HG02938 (cell line): ENCODE data around the gene SZRD1.
"Not testable (repeated sequence)": the region's sequence is repeated elsewhere in the genome, so short reads cannot be mapped to it uniquely, and the experiment has no call there.

ENCODE experiments used
- ATAC-seq: cut with Tn5 transposase; IDR thresholded peaks from one replicate; pipeline ENCODE4 v1.9.1; 2021; ENCODE audit warnings: mild to moderate bottlenecking, moderate library complexity; ENCODE audit not compliant: unreplicated experiment

SZRD1 gene, protein sequence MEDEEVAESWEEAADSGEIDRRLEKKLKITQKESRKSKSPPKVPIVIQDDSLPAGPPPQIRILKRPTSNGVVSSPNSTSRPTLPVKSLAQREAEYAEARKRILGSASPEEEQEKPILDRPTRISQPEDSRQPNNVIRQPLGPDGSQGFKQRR

DNA sequence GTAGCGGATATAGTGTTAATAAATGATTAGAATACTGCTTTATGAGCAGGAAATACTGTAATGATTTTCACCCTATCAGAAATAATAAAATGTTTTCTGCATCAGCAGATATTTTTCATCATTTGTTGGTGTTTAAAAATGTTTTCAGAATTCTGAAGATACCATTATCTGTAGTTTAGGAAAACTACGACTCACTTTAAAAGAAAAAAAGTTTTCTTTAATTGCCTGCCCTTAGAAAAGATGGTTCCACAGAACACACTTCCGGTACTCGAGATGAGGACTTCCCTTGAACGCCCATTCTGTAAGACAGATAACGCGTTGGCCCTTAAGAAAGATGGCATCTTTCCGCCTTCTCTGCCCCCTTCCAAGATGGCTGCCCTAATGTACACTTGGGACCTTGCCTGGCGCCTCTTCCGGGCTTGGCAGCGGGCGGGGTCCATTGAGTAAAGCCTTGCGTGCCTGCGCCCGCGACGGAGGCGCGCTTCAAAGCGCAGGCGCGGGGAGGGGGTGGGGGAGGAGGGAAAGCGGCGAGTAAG lies at the start of gene SZRD1:
TSS of gene SZRD1 (plus strand) at position 521 of the 536 bp plus-strand sequence. CDS start 16 bp downstream, outside the sequence.
- ATAC-seq = peak; percentile 73

DNA sequence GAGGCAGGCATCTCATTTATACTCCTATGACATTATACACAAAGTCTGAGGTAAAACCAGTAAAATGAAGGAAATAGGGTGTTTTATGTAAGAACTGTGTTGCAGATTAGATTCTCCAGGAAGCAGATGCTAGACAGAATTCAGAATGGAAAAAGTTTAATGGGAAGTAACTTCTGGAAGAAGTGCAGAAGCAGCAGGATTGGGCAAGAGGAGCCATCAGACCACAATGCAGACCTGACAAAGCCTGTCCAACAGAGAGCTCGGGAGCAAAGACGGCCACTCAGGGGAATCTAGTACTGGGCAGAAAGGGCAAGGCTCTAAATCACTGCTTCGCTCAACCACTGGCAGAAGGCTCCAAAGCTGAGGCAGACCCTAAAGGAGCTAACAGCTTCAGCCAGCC lies 48.5 kb upstream of the SZRD1 start:
- no peak for ATAC-seq

DNA sequence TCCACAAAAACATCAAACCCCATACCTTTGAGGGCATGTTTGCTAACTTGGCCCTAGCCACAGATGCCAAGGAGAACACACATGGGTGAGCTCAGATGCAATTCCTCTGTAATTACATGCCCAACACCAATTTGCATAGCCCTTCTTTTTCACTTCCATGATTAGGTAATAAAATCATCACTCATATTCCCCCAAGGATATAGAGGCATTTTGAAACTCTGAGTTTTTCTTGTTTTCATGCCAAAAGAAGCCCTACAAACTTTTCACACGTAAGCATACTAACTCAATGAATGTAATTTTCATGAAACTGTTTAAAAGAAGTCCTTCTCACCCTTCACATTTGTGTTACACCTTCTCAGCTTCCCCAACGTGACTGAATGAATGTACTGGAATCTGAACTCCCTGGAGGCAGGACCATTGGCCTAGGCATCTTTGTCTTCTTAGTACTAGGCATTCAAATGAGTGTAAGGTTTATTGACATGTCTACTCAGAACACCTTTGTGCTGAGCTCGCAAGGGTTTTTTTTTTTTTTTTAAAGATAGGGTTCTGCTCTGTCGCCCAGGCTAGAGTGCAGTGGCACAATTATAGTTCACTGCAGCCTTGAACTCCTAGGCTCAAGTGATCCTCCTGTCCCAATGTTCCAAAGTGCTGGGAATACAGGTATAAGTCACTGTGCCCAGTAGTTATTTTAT lies 45.7 kb upstream of the SZRD1 start:
- no peak for ATAC-seq

DNA sequence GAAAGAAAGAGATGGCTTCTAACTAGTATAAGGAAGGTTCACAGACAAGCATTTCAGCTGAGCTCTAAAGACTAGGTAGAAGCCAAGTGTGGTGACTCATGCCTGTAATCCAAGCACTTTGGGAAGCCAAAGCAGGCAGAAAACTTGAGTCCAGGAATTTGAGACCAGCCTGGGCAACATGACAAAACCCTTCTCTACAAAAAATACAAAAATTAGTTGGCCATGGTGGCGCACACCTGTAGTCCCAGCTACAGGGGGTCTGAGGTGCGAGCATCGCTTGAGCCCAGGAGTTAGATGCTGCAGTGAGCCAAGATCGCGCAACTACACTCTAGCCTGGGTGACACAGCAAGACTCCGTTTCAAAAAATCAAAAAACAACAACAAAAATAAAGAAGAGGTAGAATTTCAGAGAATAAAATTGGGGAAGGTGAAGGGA lies 42.6 kb upstream of the SZRD1 start:
- no peak for ATAC-seq

DNA sequence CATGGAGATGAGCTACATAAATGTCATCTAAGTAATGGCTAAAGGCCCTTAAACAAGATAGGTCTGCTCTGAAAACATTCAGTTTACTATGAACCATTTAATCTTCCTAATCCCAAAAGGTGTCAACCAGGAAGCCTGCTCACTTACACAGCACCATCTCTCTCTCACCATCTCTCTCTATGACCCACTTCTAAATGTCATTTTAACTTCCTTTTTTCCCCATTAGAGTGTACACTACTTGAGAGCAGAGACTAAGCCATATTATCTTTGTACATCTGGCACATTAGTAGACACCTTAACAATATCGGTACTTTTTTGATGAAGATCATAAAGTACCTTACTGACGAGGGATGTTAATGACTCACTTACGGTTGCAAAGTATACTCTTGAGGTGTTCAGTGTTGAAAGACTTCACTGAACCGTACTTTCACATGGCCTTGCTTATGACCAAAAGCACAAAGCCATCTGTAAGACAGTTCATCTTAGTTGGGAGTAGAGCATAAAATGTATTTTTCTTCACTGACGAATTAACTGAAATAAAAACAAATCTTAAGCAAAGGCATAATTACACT lies 40.1 kb upstream of the SZRD1 start:
- ATAC-seq = no peak

DNA sequence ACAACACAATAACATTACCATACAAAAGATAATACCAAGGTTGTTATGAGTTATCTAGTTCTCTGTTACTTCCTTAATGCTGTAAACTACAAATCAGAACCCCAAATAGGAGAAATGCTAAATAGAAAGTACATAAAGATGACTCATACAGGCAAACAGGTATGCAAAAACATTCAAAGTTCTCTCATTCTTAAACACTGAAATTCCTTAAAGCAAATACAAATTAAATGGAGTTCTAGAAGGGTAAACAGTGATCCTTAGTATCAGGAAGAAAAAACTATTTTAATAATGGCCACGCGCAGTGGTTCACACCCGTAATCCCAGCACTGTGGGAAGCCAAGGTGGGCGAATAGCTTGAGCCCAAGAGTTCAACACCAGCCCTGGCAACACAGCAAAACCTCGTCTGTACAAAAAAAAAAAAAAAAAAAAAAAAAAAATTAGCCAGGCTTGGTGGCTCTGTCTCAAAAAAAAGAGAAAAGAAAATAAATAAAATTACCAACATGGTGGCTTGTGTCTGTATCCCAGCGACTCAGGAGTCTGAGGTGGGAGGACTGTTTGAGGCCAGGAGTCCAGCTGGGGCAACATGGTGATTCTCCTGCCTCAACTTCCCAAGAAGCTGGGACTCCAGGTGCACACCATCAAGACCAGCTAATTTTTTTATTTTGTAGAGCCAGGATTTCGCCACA lies 32.2 kb upstream of the SZRD1 start:
- no peak for ATAC-seq

DNA sequence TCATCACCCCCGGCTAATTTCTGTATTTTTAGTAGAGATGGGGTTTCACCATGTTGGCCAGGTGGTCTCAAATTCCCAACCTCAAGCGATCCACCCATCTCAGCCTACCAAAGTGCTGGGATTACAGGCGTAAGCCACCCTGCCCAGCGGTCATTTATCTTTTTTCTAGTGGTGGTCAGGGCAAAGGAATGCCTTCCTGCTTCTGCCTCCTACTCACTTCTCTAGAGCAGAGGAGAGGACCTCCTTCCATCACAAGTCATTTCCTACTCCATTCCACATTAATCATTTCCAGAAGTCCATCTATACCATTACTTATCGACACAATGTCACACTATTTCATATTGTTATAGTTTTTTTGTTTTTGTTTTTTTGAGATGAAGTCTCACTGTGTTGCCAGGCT lies 28.1 kb upstream of the SZRD1 start:
- ATAC-seq = no peak

DNA sequence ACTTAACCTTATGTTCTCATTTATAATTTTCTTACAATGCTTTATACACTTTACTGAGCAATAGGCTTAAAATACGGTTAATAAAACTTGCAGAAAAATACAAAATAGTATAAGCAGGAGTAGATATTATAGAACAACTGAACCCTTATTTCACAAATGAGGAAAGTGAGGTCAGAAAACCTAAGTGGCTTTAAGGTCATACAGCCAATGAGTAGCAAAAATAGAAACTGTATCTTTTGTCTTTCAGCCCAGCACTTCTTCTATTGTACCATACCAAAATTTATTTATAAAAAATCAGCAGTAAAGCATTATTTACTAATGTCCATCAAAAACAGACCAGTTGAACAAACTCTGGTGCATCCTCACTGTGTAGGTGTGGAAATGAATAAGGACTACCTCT lies 26.4 kb upstream of the SZRD1 start:
- no peak for ATAC-seq

DNA sequence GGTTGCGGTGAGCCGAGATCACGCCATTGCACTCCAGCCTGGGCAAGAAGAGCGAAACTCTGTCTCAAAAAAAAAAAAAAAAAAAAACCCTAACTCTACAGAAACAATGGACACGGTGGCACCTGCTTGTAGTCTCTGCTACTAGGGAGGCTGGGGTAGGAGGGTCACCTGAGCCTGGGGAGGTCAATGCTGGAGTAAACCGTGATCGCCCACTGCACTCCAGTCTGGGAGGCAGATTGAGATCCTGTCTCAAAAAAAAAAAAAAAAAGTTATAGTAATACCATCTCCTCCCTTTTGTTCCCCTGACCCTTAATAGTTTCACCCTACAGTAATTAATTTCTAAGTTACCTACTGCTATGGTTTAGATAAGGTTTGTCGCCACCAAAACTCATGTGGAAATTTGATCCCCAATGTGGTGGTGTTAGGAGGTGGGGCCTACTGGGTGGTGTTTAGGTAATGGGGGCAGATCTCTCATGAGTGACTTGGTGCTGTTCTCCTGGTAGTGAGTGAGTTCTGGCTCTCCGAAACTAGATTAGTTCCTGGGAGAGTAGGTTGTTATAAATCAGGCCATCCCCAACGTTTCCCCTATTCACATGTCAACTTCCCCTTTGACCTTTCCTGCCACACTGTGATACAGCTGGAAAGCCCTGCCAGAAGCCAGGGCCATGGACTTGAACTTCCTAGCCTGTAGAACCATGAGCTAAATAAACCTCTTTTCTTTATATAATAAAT lies 24.5 kb upstream of the SZRD1 start:
- no peak for ATAC-seq

DNA sequence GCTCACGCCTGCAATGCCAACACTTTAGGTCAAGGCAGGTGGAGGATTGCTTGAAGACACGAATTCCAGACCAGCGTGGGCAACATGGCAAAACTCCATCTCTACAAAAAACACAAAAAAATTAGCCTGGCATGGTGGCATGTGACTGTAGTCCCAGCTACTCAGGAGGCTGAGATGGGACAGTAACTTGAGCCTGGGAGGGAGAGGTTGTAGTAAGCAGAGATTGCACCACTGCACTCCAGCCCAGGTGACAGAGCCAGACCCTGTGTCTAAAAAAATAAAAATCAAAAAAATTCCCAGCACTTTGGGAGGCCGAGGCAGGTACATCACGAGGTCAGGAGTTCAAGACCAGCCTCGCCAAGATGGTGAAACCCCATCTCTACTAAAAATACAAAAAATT lies 23.8 kb upstream of the SZRD1 start:
- not testable (repeated sequence) for ATAC-seq

DNA sequence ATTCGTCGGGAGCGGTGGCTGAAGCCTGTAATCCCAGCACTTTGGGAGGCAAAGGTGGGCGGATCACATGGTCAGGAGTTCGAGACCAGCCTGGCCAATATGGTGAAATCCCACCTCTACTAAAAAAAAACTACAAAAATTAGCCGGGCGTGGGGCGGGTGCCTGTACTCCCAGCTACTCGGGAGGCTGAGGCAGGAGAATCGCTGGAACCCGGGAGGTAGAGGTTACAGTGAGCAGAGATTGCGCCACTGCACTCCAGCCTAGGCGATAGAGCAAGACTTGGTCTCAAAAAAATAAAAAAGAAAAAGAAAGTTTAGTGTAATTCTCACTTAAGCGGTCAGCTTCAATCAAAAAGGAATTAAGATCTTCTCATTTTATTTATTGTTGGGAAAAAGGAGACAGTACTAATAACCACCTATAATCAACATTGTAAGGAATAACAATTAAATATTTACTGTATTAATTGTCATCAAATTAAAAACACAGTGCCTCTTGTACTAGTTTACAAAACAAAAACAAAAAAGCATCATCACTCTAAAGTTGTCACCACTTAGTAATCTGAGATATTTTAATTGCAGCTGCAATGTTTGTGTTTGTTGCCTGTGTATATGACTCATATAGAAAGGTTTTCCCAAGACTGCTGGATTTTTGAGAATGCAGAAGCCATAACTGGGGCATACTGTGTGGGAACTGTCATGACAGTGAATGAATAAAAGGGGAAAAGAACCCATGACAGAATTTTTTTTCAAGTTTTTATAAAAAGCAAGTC lies 18.4 kb upstream of the SZRD1 start:
- no peak for ATAC-seq

DNA sequence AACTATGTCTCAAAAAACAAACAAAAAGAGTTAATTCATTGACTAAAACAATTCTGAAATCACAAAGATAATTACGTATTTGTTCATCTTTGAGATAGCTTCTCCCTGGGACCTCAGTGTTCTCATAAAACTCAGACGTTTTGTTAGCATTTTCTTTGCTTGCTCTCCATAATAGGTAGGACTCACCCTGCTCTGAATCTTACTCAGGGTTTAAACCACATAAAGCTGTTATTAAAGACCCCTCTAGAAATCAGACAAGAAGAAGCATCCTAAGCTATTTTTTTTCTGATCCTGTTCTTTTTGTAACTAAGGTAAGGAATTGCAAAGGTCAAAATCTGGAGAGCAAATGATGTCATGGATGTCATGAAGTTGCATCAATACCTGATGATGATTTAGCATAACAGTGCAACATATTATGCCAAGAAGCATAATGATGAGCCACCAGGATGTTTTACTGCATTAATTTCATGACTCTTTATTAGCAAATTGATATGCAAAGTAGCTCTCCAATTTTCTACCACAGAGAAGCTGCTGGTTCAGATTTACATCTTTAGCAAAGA lies 17.1 kb upstream of the SZRD1 start:
- ATAC-seq = no peak

DNA sequence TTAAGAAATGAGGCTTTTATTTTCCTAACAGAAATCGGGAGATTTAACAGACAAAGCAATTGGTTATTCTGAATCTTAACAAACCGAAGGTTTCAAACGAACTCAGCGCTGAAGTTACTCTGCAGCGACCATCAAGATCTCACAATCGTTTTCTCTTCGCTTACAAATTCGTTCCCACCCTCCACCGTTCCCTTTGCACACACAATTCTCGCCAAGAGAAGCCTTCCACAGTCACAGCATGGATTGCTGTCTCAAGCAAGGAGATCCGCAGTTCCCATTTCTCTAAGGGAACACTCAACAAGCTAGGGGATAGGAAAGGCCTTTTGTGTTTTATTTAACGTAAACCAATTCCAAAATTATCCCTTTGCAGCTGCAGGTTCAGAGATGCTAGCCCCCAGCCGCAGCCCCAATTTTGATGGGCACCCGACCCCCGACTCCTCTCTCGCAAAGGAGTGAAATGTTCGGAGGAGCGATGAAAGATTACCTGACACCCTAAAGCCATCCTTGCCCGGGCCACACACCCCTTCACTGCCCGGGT lies 15.5 kb upstream of the SZRD1 start:
- no peak for ATAC-seq

DNA sequence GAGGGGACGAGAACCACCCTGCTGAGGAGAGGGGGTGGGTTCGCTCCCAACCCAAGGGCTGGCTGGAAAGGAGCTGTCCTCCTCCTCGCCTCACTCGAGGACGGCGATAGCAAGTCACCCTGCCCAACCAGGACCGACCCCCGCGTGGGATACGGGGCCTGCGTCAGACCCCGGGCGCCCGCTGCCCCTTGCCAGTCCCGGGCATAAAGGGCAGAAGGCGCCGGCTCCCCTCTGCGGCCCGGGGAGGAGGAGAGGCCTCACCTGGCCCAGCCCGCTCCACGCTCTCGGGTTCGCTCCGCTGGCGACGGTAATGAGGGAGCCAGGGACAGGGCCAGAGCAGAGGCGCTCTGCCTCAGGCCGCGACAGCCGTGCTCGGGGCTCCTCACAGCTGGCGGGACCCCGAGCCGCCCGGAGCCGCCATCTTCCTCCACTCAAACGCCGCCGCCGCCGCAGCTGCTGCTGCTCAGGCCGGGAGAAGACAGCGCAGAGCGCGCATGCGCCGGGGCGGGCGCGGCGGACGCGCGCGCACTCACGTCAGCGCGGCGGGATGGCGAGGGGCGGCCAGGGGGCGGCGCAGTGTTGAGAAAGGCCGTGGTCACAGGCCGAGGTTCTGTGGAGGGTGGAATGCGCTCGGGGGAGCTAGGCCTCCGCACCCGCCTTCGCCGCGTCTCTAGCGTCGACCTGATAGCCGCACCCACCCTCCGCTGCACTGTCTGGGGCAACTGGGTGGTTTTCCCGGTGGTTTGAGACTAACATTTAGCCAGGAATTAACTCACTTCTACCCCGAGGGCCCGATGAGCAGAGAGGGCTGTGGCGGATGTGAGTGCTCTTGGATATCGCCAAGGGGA lies 14.8 kb upstream of the SZRD1 start, which contains the start of gene FBXO42:
TSS of gene FBXO42 (minus strand) at position 487 of the 848 bp plus-strand sequence. CDS start 37,062 bp downstream, outside the sequence.
- ATAC-seq = peak; percentile 80

DNA sequence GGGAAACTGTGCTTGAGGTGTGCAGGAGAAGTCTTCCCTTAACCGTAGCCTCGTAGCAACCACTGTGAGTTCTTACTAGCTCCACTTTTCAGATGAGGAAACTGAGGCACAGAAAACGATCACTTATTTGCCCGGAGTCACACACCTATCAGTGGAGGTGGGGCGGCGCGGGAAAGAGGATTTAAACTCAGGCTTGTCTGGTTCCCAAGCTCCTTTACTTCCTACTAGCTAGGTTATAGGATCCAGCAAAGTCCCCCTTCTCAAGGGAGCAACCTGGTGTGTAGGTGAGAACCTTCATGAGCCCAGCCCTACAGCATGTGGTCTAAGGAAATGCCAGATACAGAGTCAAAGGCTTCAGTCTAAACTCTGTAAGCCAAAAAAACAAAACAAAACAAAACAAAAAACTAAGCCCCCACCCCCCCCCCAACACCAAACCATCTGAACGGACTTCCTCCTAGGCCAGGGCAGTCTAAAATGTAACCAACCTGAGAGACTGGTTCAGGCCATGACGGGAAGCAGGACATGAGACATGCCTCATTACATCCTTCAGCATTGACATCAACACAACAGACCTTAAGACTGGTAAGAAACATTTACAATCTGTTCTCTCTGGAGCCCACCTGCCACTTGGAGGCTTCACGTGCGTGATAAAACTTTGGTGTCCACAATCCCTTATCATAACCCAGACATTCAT lies 14.1 kb upstream of the SZRD1 start:
- ATAC-seq = no peak

DNA sequence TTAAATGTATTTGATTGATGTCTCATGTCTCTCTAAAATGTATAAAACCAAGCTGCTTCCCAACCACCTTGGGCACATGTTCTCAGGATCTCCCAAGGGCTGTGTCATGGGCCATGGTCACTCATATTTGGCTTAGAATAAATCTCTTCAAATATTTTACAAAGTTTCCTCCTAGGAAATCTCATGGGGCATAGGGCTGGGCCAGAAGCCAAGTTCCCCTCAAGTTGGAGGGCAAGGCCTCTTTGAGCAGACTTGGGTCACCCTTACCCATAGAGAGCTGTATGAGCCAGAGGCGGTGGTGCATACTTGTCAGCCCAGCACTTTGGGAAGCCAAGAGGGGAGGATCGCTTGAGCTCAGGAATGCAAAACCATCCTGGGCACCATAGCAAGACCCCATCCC lies 12.4 kb upstream of the SZRD1 start:
- no peak for ATAC-seq

DNA sequence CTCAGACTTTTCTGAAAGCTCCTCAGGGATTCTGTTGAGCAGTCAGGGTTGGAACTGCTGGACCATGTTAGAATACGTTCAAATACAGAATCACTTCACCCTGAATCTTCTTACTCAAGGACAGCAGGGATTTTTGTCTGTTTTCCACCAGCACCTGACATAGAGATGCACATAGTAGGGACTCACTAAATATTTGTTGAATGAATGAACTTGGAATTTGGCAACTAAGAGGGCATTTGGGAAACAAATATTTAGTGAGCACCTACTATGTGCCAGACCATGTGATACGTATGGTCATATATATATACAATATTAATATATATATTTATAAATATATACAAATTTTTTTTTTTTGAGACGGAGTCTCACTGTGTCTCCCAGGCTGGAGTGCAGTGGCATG lies 10.2 kb upstream of the SZRD1 start:
- ATAC-seq = no peak

DNA sequence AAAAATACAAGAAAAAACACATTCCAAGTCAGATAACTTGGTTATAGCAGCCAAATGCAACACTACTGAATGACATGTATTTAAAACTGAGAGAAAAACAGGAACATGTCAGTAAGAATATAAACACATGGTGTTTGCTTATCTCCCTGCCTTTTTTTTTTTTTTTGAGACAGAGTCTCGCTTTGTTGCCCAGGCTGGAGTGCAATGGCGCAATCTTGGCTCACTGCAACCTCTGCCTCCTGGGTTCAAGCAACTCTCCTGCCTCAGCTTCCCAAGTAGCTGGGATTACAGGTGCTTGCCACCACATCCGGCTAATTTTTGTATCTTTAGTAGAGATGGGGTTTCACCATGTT lies 1.9 kb upstream of the SZRD1 start:
- not testable (repeated sequence) for ATAC-seq
